ENCODE data around the gene ACER3. TPM values are rescaled to one million over a fixed set of nuclear protein-coding genes. Genes with fewer than 3 reads are reported as not detected.

ACER3 gene
- total RNA-seq, 1 donor from 2014 or later, result 25.7 TPM

DNA sequence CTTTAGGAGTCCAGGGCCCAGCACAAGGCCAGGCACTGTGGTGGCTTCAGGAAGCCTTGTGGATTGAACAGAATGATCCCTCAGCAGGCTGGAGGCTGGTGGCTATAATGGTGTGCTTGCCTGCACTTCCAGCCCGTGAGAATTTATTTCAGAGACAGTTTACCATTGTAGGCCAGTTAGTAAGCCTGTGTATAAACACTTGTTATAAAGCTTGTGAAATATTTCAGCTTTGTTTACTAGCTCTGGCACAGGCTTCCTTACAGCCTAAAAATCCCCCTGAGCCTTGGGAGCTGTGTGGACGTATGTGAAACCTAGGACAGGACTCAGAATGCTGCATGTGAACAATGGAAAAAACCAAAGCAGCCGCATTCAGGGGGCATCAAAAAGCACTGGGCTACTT, 26.6 kb upstream of the ACER3 start:
- H3K4me1 Mint-ChIP-seq (ENCODE audit: low read depth, unreplicated experiment), result peaks cover 12% of the 10 kb centered on the region
- no peak overlapping the region for H3K27ac Mint-ChIP-seq (ENCODE audit: unreplicated experiment)

DNA sequence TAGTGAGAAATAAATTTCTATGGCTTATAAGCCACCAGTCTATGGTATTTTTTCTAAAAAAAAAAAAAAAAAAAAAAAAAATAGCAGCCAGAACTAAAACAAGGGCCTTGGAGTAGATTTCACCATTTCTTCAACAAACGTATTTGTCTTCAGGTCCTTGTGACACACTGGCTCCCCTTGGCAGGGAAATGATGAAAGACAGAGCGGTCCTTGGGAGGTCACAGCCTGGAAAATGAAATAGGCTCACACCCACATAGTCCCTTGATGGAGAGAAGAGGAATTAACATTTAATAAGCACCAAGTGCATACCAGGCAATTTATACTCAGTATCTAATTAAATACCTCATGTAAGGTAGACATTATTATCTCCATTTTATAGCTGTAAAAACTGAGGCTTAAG, 25.7 kb upstream of the ACER3 start:
- Mint-ChIP-seq H3K36me3 (ENCODE audit: unreplicated experiment) (no peaks in the 10 kb centered on the region), H3K27ac (ENCODE audit: unreplicated experiment) (no peak overlapping the region), H3K4me3 (ENCODE audit: unreplicated experiment) (no peak overlapping the region), H3K27me3 (ENCODE audit: unreplicated experiment) (peaks cover 4% of the 10 kb centered on the region), H3K4me1 (ENCODE audit: low read depth, unreplicated experiment) (peaks cover 14% of the 10 kb centered on the region), H3K9me3 (ENCODE audit: unreplicated experiment) (peaks cover 2% of the 10 kb centered on the region)
- TF ChIP-seq, protein P1, sequence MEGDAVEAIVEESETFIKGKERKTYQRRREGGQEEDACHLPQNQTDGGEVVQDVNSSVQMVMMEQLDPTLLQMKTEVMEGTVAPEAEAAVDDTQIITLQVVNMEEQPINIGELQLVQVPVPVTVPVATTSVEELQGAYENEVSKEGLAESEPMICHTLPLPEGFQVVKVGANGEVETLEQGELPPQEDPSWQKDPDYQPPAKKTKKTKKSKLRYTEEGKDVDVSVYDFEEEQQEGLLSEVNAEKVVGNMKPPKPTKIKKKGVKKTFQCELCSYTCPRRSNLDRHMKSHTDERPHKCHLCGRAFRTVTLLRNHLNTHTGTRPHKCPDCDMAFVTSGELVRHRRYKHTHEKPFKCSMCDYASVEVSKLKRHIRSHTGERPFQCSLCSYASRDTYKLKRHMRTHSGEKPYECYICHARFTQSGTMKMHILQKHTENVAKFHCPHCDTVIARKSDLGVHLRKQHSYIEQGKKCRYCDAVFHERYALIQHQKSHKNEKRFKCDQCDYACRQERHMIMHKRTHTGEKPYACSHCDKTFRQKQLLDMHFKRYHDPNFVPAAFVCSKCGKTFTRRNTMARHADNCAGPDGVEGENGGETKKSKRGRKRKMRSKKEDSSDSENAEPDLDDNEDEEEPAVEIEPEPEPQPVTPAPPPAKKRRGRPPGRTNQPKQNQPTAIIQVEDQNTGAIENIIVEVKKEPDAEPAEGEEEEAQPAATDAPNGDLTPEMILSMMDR (IDR thresholded peaks at IDR 0.05; ENCODE audit: partially characterized antibody, unreplicated experiment), result no peak
- no peak for DNase-seq

More for the DNA sequence above, 26.6 kb upstream of the ACER3 start:
- Mint-ChIP-seq H3K9me3 (ENCODE audit: unreplicated experiment) (peaks cover 2% of the 10 kb centered on the region), H3K27me3 (ENCODE audit: unreplicated experiment) (peaks cover 8% of the 10 kb centered on the region), H3K4me3 (ENCODE audit: unreplicated experiment) (no peak overlapping the region), H3K36me3 (ENCODE audit: unreplicated experiment) (no peaks in the 10 kb centered on the region)
- no peak for DNase-seq
- TF ChIP-seq, protein P1 (IDR thresholded peaks at IDR 0.05; ENCODE audit: partially characterized antibody, unreplicated experiment), result no peak

- Mint-ChIP-seq H3K4me3 (ENCODE audit: unreplicated experiment) (no peak overlapping the region), H3K27me3 (ENCODE audit: unreplicated experiment) (peaks cover 4% of the 10 kb centered on the region)
These were observed 24.6 kb upstream of the ACER3 start for GRCh38 chr11:76835928-76836612.

GRCh38 chr11:76836613-76837291, 24.0 kb upstream of the ACER3 start:
- no peaks in the 10 kb centered on the region for H3K36me3 Mint-ChIP-seq (ENCODE audit: unreplicated experiment)
- H3K27ac Mint-ChIP-seq (ENCODE audit: unreplicated experiment), result no peak overlapping the region
- H3K4me1 Mint-ChIP-seq (ENCODE audit: low read depth, unreplicated experiment), result peaks cover 8% of the 10 kb centered on the region
- TF ChIP-seq, protein P1 (IDR thresholded peaks at IDR 0.05; ENCODE audit: partially characterized antibody, unreplicated experiment), result no peak
- H3K9me3 Mint-ChIP-seq (ENCODE audit: unreplicated experiment), result no peaks in the 10 kb centered on the region
- no peak for DNase-seq
- no peak overlapping the region for H3K4me3 Mint-ChIP-seq (ENCODE audit: unreplicated experiment)
- H3K27me3 Mint-ChIP-seq (ENCODE audit: unreplicated experiment), result peaks cover 2% of the 10 kb centered on the region

More at GRCh38 chr11:76835928-76836612, 24.6 kb upstream of the ACER3 start:
- peaks cover 2% of the 10 kb centered on the region for H3K9me3 Mint-ChIP-seq (ENCODE audit: unreplicated experiment)
- no peak for DNase-seq
- H3K27ac Mint-ChIP-seq (ENCODE audit: unreplicated experiment), result no peak overlapping the region
- H3K36me3 Mint-ChIP-seq (ENCODE audit: unreplicated experiment), result no peaks in the 10 kb centered on the region
- TF ChIP-seq, protein P1 (IDR thresholded peaks at IDR 0.05; ENCODE audit: partially characterized antibody, unreplicated experiment), result no peak
- peaks cover 10% of the 10 kb centered on the region for H3K4me1 Mint-ChIP-seq (ENCODE audit: low read depth, unreplicated experiment)

Data from glutamatergic neuron (in vitro differentiated cells).